Activated gamma-delta T cell treated with anti-CD3 and anti-CD28 coated beads, Interleukin-2, amount 50 U/mL, for 16 hours (primary cell): ENCODE measurements around the gene SLC7A5.
A peak's percentile ranks its signal among the peaks of the same experiment; 100 is the strongest.
"Not testable (repeated sequence)": the region's sequence is repeated elsewhere in the genome, so short reads cannot be mapped to it uniquely, and the experiment has no call there.

Source experiments
- DNase-seq: peaks from one replicate; pipeline ENCODE4 v3.0.0-alpha.2; 2020; ENCODE audit warnings: low read depth

SLC7A5 gene

GRCh38 chr16:87869061-87869878 is at the start of gene SLC7A5:
Gene SLC7A5, minus strand, starts transcription at chr16:87869507. Its CDS starts 85 bp downstream, at chr16:87869422.
- DNase-seq = peak; percentile 83

- no peak for DNase-seq
Measured at GRCh38 chr16:87918338-87918737, 49.0 kb upstream of the SLC7A5 start.

GRCh38 chr16:87917503-87917902 is 48.2 kb upstream of the SLC7A5 start:
- no peak for DNase-seq

GRCh38 chr16:87914812-87915211 is 45.5 kb upstream of the SLC7A5 start:
- no peak for DNase-seq

- not testable (repeated sequence) for DNase-seq
Measured at GRCh38 chr16:87914021-87914725, 44.9 kb upstream of the SLC7A5 start.

GRCh38 chr16:87912691-87913090 is 43.4 kb upstream of the SLC7A5 start:
- DNase-seq = not testable (repeated sequence)

GRCh38 chr16:87911106-87911763 is 41.9 kb upstream of the SLC7A5 start:
- not testable (repeated sequence) for DNase-seq

GRCh38 chr16:87909203-87909935 is 40.1 kb upstream of the SLC7A5 start:
- peak; percentile 69 for DNase-seq

- not testable (repeated sequence) for DNase-seq
Measured at GRCh38 chr16:87908101-87908500, 38.8 kb upstream of the SLC7A5 start.

- not testable (repeated sequence) for DNase-seq
Measured at GRCh38 chr16:87905521-87905920, 36.2 kb upstream of the SLC7A5 start.

GRCh38 chr16:87904963-87905362 is 35.7 kb upstream of the SLC7A5 start:
- not testable (repeated sequence) for DNase-seq

GRCh38 chr16:87900489-87900888 is 31.2 kb upstream of the SLC7A5 start:
- DNase-seq = not testable (repeated sequence)

GRCh38 chr16:87897521-87898505 is 28.5 kb upstream of the SLC7A5 start:
- peak; percentile 37 for DNase-seq

GRCh38 chr16:87896924-87897520 is 27.7 kb upstream of the SLC7A5 start:
- DNase-seq = not testable (repeated sequence)

- not testable (repeated sequence) for DNase-seq
Measured at GRCh38 chr16:87896176-87896890, 27.0 kb upstream of the SLC7A5 start.

- DNase-seq = peak; percentile 75
Measured at GRCh38 chr16:87895641-87896141, 26.4 kb upstream of the SLC7A5 start.

- DNase-seq = not testable (repeated sequence)
Measured at GRCh38 chr16:87894005-87894404, 24.7 kb upstream of the SLC7A5 start.

- DNase-seq = no peak
Measured at GRCh38 chr16:87891764-87892163, 22.5 kb upstream of the SLC7A5 start.

GRCh38 chr16:87889762-87890161 is 20.5 kb upstream of the SLC7A5 start:
- not testable (repeated sequence) for DNase-seq
